Omental fat pad (tissue), 4 donors: Measurements from ENCODE around the gene RSL24D1. TPM values are rescaled to one million over a fixed set of nuclear protein-coding genes. Genes with fewer than 3 reads are reported as not detected.

Experiments used
- ATAC-seq: fragments of 150-250 bp; one replicate; pipeline ENCODE4 v1.9.1; 2016; ENCODE audit warnings: mild to moderate bottlenecking, moderate library complexity; ENCODE audit not compliant: low FRiP score
- DNase-seq: peaks from one replicate; pipeline ENCODE4 v3.0.0-alpha.2; 2019; ENCODE audit warnings: low spot score
- CTCF ChIP-seq, 3 donors: fragments of 450-650 bp; IDR thresholded peaks; one replicate each; pipeline ENCODE4 v1.5.1; 2016 to 2017; ENCODE audit warnings: antibody characterized with exemption in 3 of 3, mild to moderate bottlenecking in 3 of 3, moderate library complexity in 2 of 3
- total RNA-seq, 4 donors: library from RNA; depleted of rRNA; stranded (reverse); fragments of >200 nt; gene quantifications; one replicate each; pipeline ENCODE4 v1.1.0, GENCODE V29; 2016

Gene RSL24D1
- total RNA-seq, 4 donors from 2014 or later: 49.3 to 67.5 (median 55.0) TPM

DNA sequence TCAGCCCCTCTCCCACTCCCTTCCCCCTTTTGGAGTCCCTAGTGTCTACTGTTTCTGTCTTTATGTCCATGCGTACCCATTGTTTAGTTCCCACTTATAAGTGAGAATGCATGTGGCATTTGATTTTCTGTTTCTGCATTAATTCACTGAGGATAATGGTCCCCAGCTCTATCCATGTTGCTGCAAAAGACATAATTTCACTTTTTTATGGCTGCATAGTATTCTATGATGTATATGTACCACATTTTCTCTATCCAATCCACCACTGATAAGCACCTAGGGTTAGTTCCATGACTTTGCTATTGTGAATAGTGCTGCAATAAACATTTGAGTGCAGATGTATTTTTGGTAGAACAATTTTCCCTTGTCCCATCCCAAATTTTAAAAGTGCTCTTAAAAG lies 34.2 kb upstream of the RSL24D1 start:
- no peak for TF ChIP-seq CTCF (IDR thresholded peaks at IDR 0.05)
- no peak for DNase-seq
- ATAC-seq: no peak

DNA sequence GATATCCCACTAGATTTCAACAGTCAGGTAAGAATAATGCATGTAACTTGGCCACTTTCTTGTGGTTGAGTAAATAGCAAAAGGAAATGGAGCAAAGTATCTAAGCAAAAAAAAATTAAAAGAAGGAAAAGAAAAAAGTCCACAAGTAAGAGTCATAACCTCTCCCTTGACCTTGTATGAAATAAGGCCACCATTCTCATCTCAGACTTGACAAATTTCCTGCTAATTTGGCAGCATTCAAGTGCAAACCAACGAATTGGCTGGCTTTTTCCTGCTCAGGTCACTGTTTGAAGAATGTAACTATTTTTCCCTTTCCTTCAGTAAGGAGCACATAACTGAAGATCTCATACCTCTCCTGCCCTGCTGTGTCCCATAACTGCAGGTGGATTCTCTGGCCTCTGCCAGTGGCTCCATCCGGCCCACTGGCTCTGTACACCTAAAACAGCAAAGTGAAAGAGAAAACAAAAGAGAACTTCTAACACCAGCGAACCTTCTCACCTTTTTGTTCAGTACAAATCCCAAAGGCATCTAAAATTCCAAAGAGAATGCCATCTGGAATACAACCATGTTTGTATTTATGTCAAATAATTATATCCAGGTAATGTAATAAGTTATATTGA lies 33.4 kb upstream of the RSL24D1 start:
- DNase-seq (no peak), ATAC-seq (no peak)
- no peak for TF ChIP-seq CTCF (IDR thresholded peaks at IDR 0.05)

DNA sequence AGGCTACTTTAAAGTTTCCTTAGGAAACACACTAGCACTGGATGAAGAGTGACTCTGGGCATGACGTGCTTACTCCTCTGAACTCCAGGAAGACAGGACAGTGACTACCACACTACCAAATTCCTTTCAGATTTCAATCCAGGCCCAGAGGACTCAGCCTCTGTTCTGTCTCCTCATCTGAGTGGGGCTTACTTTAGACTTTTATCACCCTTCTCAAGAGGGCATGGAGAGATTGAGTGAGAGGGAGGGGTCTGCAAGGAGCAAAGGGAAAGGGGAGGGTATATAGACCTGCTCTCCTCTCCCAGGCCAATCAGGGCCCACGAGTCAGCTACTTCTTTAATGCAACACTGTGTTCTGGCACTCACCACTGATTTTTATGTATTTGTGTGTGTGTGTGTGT lies 29.4 kb upstream of the RSL24D1 start:
- DNase-seq: no peak
- no peak for ATAC-seq
- no peak for TF ChIP-seq CTCF (IDR thresholded peaks at IDR 0.05)

DNA sequence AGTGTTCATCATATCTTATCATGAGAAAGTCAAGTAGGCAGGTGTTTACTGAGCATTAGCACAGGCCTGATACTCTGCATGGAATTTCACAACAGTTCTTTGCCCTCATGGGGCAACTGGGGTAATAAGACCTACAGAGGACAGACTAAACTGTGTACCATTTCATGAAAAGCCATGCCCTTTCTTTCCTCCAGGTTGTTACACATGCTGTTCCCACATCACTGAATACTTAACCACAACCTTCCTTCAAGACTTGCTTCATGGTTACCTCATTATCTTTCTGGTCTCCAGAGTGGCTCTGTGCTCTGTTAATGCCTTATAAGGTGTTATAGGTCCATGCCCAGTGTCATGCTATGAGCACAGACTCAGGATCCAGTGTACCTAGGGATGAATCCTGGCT lies 28.2 kb upstream of the RSL24D1 start:
- ATAC-seq: no peak
- no peak for TF ChIP-seq CTCF (IDR thresholded peaks at IDR 0.05)
- no peak for DNase-seq

DNA sequence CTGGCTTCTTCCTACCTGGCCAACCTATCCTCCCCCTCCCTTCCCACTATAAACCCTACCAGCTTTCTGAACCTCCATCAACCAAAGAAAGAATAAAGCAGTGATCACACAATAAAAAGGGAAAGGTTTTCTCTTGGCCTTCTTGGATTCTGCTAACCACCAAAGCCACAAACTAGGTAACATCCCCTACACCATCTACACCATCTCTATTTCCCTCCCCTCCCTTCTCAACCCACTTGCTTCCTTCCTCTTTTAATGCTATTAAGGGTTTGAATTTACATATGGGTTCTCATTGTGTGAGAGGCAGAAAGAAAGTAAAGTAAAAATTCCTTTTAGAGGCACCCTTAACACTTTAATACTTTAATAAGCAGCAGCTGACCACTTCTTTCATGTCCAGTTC lies 25.8 kb upstream of the RSL24D1 start:
- DNase-seq (no peak), ATAC-seq (no peak)
- no peak for TF ChIP-seq CTCF (IDR thresholded peaks at IDR 0.05)

- TF ChIP-seq CTCF (IDR thresholded peaks at IDR 0.05): no peak
- DNase-seq: no peak
- peak; percentile 81 for ATAC-seq
These were observed 24.6 kb upstream of the RSL24D1 start for GRCh38 chr15:55221090-55222011.
